Caco-2 (cell line): ENCODE data around the gene TRIO. TPM values are rescaled to one million over a fixed set of nuclear protein-coding genes. Genes with fewer than 3 reads are reported as not detected.

Experiments
- BruUV-seq: library from RNA; stranded (reverse); fragments of 400-500 nt; replicated peaks from 2 replicates; lab custom pipeline; 2021; lab: Mats Ljungman, UMichigan
- CTCF ChIA-PET: fragments of 300-600 bp; sonication (Branson Sonifier 250); formaldehyde crosslinking; loops from one replicate; lab custom pipeline; 2022; ENCODE audit warnings: antibody characterized with exemption; lab: Charles Lee
- POLR2A ChIA-PET: fragments of 300-600 bp; sonication (Branson Sonifier 250); formaldehyde crosslinking; loops from one replicate; lab custom pipeline; 2022; ENCODE audit warnings: antibody characterized with exemption; lab: Charles Lee
- DNase-seq, 2 experiments: peaks; one replicate each; pipeline versions ENCODE4 v3.0.0 to v3.0.0-alpha.2; 2020 to 2022
- H3K27me3 ChIP-seq: replicated peaks from 2 replicates; pipeline ENCODE4 v1.6.0; 2011; ENCODE audit warnings: low read length; ENCODE audit not compliant: control insufficient read depth, insufficient read depth
- H3K36me3 ChIP-seq: 2 replicates; pipeline ENCODE4 v1.5.1; 2011; ENCODE audit warnings: low read length; ENCODE audit not compliant: control insufficient read depth, insufficient read depth
- H3K4me1 ChIP-seq: fragments of 250-450 bp; sonication (Bioruptor Pico); 2 replicates; pipeline ENCODE4 v1.5.1; 2020; ENCODE audit warnings: mild to moderate bottlenecking
- H3K4me3 ChIP-seq: 2 replicates; pipeline ENCODE4 v1.5.1; 2011; ENCODE audit warnings: low read depth, mild to moderate bottlenecking, control low read depth, low read length
- H3K9me3 ChIP-seq: fragments of 250-450 bp; sonication (Bioruptor Pico); 2 replicates; pipeline ENCODE4 v1.5.1; 2020; ENCODE audit warnings: mild to moderate bottlenecking, moderate library complexity
- H3K27ac Mint-ChIP-seq: one replicate; pipeline ENCODE4 v1.8.0; 2022; ENCODE audit warnings: mixed read lengths; ENCODE audit not compliant: unreplicated experiment
- H3K27me3 Mint-ChIP-seq: one replicate; pipeline ENCODE4 v1.8.0; 2022; ENCODE audit warnings: mixed read lengths; ENCODE audit not compliant: insufficient read depth, unreplicated experiment
- H3K36me3 Mint-ChIP-seq: one replicate; pipeline ENCODE4 v1.8.0; 2022; ENCODE audit warnings: mild to moderate bottlenecking, mixed read lengths; ENCODE audit not compliant: insufficient read depth, unreplicated experiment
- H3K4me1 Mint-ChIP-seq: one replicate; pipeline ENCODE4 v1.8.0; 2022; ENCODE audit warnings: low read depth, mixed read lengths; ENCODE audit not compliant: unreplicated experiment
- H3K4me3 Mint-ChIP-seq: one replicate; pipeline ENCODE4 v1.8.0; 2022; ENCODE audit warnings: mild to moderate bottlenecking, moderate library complexity, mixed read lengths; ENCODE audit not compliant: unreplicated experiment
- H3K9me3 Mint-ChIP-seq: one replicate; pipeline ENCODE4 v1.8.0; 2022; ENCODE audit warnings: mixed read lengths; ENCODE audit not compliant: unreplicated experiment
- CTCF ChIP-seq, 2 experiments: fragments of 200-600 bp in 1 of 2; IDR thresholded peaks; 1 replicate in 1 of 2; 2 replicates in 1 of 2; pipeline versions ENCODE4 v1.5.1 to v1.8.0; 2011 to 2022; ENCODE audit warnings: antibody characterized with exemption in 1 of 2, control low read depth in 1 of 2, inconsistent platforms in 1 of 2, low read depth in 1 of 2, low read length in 1 of 2, mild to moderate bottlenecking in 1 of 2, moderate library complexity in 1 of 2; ENCODE audit not compliant: insufficient read depth in 1 of 2, severe bottlenecking in 1 of 2, unreplicated experiment in 1 of 2
- intact Hi-C: fragments of 100-400 bp; cut with micrococcal nuclease; formaldehyde crosslinking; loops from one replicate; pipeline ENCODE4 v1.10.0; 2022; ENCODE audit not compliant: unreplicated experiment
- total RNA-seq: library from RNA; stranded (reverse); gene quantifications from 2 replicates; pipeline ENCODE4 v1.2.3, GENCODE V29; 2022

Gene TRIO
- total RNA-seq, 1 experiment from 2014 or later, result 92.0 TPM

- Histone ChIP-seq H3K27me3 (no peaks in the 10 kb centered on the region), H3K36me3 (no peaks in the 10 kb centered on the region), H3K4me3 (no peak overlapping the region), H3K4me1 (no peaks in the 10 kb centered on the region), H3K9me3 (no peaks in the 10 kb centered on the region; the same call in 1 of the 2 replicates)
- H3K4me3 Mint-ChIP-seq, result no peak overlapping the region
- ChIA-PET POLR2A (no interaction called here), CTCF (no interaction called here)
- H3K36me3 Mint-ChIP-seq, result peaks cover 19% of the 10 kb centered on the region
- no peaks in the 10 kb centered on the region for H3K9me3 Mint-ChIP-seq
- no peak overlapping the region for H3K27ac Mint-ChIP-seq
- TF ChIP-seq CTCF (IDR thresholded peaks at IDR 0.05; ENCODE audit: insufficient read depth in 1 of 2, low read depth in 1 of 2, low read length in 1 of 2, severe bottlenecking in 1 of 2, unreplicated experiment in 1 of 2), result no peak
- no TSS peak for BruUV-seq
- no peaks in the 10 kb centered on the region for H3K4me1 Mint-ChIP-seq
- H3K27me3 Mint-ChIP-seq, result no peaks in the 10 kb centered on the region
- no peak for DNase-seq
- intact Hi-C loops, result loop anchor here (5.0 kb wide), 1 partner anchor 72 kb away; the partner anchor contains the start of gene OTULINL
These were observed 367.1 kb downstream of the TRIO start for GRCh38 chr5:14510156-14510734.

GRCh38 chr5:14510880-14511279 lies 367.7 kb downstream of the TRIO start:
- Mint-ChIP-seq H3K36me3 (peaks cover 17% of the 10 kb centered on the region), H3K27ac (no peak overlapping the region), H3K9me3 (peaks cover 5% of the 10 kb centered on the region), H3K4me1 (no peaks in the 10 kb centered on the region), H3K27me3 (no peaks in the 10 kb centered on the region), H3K4me3 (no peak overlapping the region)
- no peak for TF ChIP-seq CTCF (IDR thresholded peaks at IDR 0.05; ENCODE audit: insufficient read depth in 1 of 2, low read depth in 1 of 2, low read length in 1 of 2, severe bottlenecking in 1 of 2, unreplicated experiment in 1 of 2)
- CTCF ChIA-PET, result no interaction called here
- Histone ChIP-seq H3K36me3 (no peaks in the 10 kb centered on the region), H3K9me3 (no peaks in the 10 kb centered on the region; the same call in 1 of the 2 replicates), H3K27me3 (no peaks in the 10 kb centered on the region), H3K4me1 (no peaks in the 10 kb centered on the region), H3K4me3 (no peak overlapping the region)
- POLR2A ChIA-PET, result no interaction called here
- DNase-seq, result no peak
- BruUV-seq, result no TSS peak
- intact Hi-C loops, result loop anchor here (5.0 kb wide), 1 partner anchor 71 kb away; the partner anchor contains the start of gene OTULINL

GRCh38 chr5:14512574-14512973 lies 369.4 kb downstream of the TRIO start:
- no peak overlapping the region for H3K4me3 Mint-ChIP-seq
- no peaks in the 10 kb centered on the region; the same call in 1 of the 2 replicates for H3K9me3 ChIP-seq
- no peaks in the 10 kb centered on the region for H3K4me1 ChIP-seq
- peaks cover 10% of the 10 kb centered on the region for H3K9me3 Mint-ChIP-seq
- POLR2A ChIA-PET, result no interaction called here
- no peak overlapping the region for H3K27ac Mint-ChIP-seq
- CTCF ChIA-PET, result interaction anchor here (0.7 to 1.3 kb wide), 2 partner anchors 69 to 143 kb away, joined by 3 to 6 read pairs; partner anchors contain the start of gene OTULINL
- H3K36me3 ChIP-seq, result no peaks in the 10 kb centered on the region
- no peaks in the 10 kb centered on the region for H3K27me3 Mint-ChIP-seq
- H3K4me3 ChIP-seq, result no peak overlapping the region
- BruUV-seq, result no TSS peak
- H3K27me3 ChIP-seq, result no peaks in the 10 kb centered on the region
- H3K4me1 Mint-ChIP-seq, result no peaks in the 10 kb centered on the region
- H3K36me3 Mint-ChIP-seq, result peaks cover 8% of the 10 kb centered on the region
- DNase-seq, result no peak
- TF ChIP-seq CTCF (IDR thresholded peaks at IDR 0.05; ENCODE audit: insufficient read depth in 1 of 2, low read depth in 1 of 2, low read length in 1 of 2, severe bottlenecking in 1 of 2, unreplicated experiment in 1 of 2), result no peak
- intact Hi-C loops, result loop anchor here (5.0 kb wide), 1 partner anchor 70 kb away; the partner anchor contains the start of gene OTULINL
